ENCODE results near the gene ROR1.

The ROR1 gene

DNA sequence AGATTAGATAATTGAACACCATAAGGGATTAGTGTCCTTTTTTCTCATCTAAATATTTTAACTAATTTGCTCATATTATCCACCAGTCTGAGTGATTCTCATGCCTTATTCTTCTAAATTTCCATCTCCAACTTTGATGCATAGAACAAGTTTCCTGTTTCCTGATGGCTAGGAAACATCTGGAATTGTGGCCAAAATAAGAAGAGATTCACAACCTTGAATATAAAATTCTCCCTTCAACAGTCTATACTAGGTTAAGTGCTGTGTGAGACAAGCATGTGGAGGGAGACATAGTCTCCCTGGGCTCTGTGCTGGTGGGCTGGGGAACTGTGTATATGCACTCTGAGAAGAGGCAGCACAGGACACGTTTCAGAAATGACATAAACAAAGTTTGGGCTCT, 21.6 kb upstream of the ROR1 start:
- H3K4me1 ChIP-seq (ENCODE audit: control insufficient read depth, insufficient read depth, low read length), result no peaks in the 10 kb centered on the region
- no peak overlapping the region for H3K27ac ChIP-seq (ENCODE audit: extremely low read depth, low read depth, low read length)
- CTCF ChIA-PET, result interaction anchor here (0.7 kb wide), 1 partner anchor 277 kb away, joined by 3 read pairs; no protein-coding TSS in a partner anchor
- no peaks in the 10 kb centered on the region for H3K36me3 ChIP-seq (ENCODE audit: control insufficient read depth in 2 of 2, insufficient read depth in 1 of 2, low read length in 2 of 2)
- no peaks in the 10 kb centered on the region for H3K9me3 ChIP-seq (ENCODE audit: control insufficient read depth, insufficient read depth, low read depth, low read length)
- H3K4me3 ChIP-seq (ENCODE audit: low read depth, low read length), result no peak overlapping the region
- TF ChIP-seq, protein P1, sequence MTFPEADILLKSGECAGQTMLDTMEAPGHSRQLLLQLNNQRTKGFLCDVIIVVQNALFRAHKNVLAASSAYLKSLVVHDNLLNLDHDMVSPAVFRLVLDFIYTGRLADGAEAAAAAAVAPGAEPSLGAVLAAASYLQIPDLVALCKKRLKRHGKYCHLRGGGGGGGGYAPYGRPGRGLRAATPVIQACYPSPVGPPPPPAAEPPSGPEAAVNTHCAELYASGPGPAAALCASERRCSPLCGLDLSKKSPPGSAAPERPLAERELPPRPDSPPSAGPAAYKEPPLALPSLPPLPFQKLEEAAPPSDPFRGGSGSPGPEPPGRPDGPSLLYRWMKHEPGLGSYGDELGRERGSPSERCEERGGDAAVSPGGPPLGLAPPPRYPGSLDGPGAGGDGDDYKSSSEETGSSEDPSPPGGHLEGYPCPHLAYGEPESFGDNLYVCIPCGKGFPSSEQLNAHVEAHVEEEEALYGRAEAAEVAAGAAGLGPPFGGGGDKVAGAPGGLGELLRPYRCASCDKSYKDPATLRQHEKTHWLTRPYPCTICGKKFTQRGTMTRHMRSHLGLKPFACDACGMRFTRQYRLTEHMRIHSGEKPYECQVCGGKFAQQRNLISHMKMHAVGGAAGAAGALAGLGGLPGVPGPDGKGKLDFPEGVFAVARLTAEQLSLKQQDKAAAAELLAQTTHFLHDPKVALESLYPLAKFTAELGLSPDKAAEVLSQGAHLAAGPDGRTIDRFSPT (tag by site-specific recombination; IDR thresholded peaks at IDR 0.05), result no peak
- POLR2A ChIA-PET, result no interaction called here

DNA sequence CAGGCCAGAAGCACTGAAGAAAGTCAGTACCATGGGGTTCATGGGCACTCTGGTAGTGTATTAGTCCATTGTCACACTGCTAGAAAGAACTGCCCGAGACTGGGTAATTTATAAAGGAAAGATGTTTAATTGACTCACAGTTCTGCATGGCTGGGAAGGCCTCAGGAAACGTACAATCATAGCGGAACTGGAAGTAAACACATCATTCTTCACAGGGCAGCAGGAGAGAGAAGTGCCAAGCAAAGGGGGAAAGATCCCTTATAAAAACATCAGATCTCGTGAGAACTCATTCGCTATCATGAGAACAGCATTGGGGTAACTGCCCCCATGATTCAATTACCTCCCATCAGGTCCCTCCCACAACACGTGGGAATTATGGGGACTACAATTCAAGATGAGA, 20.2 kb upstream of the ROR1 start:
- ChIA-PET CTCF (no interaction called here), POLR2A (no interaction called here)
- no peaks in the 10 kb centered on the region for H3K9me3 ChIP-seq (ENCODE audit: control insufficient read depth, insufficient read depth, low read depth, low read length)

DNA sequence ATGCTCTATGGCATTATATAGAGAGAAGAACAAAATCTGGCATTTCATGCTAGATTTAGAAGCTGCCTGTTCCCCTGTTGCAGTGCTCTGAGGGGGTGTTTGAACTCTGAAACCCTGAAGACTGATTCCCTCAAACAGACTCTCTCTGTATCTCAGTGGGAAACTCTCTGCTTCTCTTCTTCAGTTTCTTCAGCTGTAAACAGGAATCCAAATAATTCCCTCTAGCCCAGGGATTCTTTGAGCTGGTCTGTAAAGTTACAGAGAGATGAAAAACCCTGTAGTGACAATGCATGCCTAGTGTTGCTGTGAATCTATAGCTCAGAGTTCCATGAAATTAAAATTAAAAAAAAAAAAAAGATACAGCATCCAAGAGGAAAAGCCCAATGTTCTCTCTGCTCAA, 17.0 kb upstream of the ROR1 start:
- no peaks in the 10 kb centered on the region for H3K9me3 ChIP-seq (ENCODE audit: control insufficient read depth, insufficient read depth, low read depth, low read length)
- no peaks in the 10 kb centered on the region for H3K36me3 ChIP-seq (ENCODE audit: control insufficient read depth in 2 of 2, insufficient read depth in 1 of 2, low read length in 2 of 2)
- ChIA-PET POLR2A (interaction anchor here (1.1 kb wide), 1 partner anchor 14 kb away, joined by 3 read pairs; no protein-coding TSS in a partner anchor), CTCF (interaction anchor here (0.6 to 1.5 kb wide), 4 partner anchors 9 to 162 kb away, joined by 3 to 7 read pairs (median 3); partner anchors contain the start of gene ROR1)
- no peak overlapping the region for H3K27ac ChIP-seq (ENCODE audit: extremely low read depth, low read depth, low read length)
- H3K4me1 ChIP-seq (ENCODE audit: control insufficient read depth, insufficient read depth, low read length), result peaks cover 8% of the 10 kb centered on the region; the same call in 1 of the 2 replicates
- TF ChIP-seq ZFP41 (tag by site-specific recombination; IDR thresholded peaks at IDR 0.05; ENCODE audit: borderline replicate concordance) (no peak), ZNF768 (tag by site-specific recombination; IDR thresholded peaks at IDR 0.05) (no peak), ZNF37A (tag by site-specific recombination; IDR thresholded peaks at IDR 0.05) (no peak), HOXC10 (CRISPR knock-in tag; IDR thresholded peaks at IDR 0.05) (no peak), ZNF426 (tag by site-specific recombination; IDR thresholded peaks at IDR 0.05) (no peak), ZNF510 (tag by site-specific recombination; IDR thresholded peaks at IDR 0.05; ENCODE audit: insufficient replicate concordance) (no peak), ZNF394 (tag by site-specific recombination; IDR thresholded peaks at IDR 0.05; ENCODE audit: borderline replicate concordance) (no peak)
- TF ChIP-seq, protein P2, sequence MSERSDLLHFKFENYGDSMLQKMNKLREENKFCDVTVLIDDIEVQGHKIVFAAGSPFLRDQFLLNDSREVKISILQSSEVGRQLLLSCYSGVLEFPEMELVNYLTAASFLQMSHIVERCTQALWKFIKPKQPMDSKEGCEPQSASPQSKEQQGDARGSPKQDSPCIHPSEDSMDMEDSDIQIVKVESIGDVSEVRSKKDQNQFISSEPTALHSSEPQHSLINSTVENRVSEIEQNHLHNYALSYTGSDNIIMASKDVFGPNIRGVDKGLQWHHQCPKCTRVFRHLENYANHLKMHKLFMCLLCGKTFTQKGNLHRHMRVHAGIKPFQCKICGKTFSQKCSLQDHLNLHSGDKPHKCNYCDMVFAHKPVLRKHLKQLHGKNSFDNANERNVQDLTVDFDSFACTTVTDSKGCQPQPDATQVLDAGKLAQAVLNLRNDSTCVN (tag by site-specific recombination; optimal IDR thresholded peaks at IDR 0.05), result no peak
- H3K4me3 ChIP-seq (ENCODE audit: low read depth, low read length), result no peak overlapping the region

More for the DNA sequence above, 20.2 kb upstream of the ROR1 start:
- Histone ChIP-seq H3K27ac (ENCODE audit: extremely low read depth, low read depth, low read length) (no peak overlapping the region), H3K36me3 (ENCODE audit: control insufficient read depth in 2 of 2, insufficient read depth in 1 of 2, low read length in 2 of 2) (no peaks in the 10 kb centered on the region), H3K4me3 (ENCODE audit: low read depth, low read length) (no peak overlapping the region), H3K4me1 (ENCODE audit: control insufficient read depth, insufficient read depth, low read length) (0 out of 2 replicates have a peak, but pooled peaks cover 2% of the 10 kb centered on the region)
- TF ChIP-seq ZNF560 (tag by site-specific recombination; IDR thresholded peaks at IDR 0.05; ENCODE audit: borderline replicate concordance) (no peak), ZNF121 (tag by site-specific recombination; IDR thresholded peaks at IDR 0.05) (no peak), KLF7 (tag by site-specific recombination; IDR thresholded peaks at IDR 0.05; ENCODE audit: borderline replicate concordance) (no peak), SP2 (tag by site-specific recombination; IDR thresholded peaks at IDR 0.05) (no peak)
- TF ChIP-seq, protein P3, sequence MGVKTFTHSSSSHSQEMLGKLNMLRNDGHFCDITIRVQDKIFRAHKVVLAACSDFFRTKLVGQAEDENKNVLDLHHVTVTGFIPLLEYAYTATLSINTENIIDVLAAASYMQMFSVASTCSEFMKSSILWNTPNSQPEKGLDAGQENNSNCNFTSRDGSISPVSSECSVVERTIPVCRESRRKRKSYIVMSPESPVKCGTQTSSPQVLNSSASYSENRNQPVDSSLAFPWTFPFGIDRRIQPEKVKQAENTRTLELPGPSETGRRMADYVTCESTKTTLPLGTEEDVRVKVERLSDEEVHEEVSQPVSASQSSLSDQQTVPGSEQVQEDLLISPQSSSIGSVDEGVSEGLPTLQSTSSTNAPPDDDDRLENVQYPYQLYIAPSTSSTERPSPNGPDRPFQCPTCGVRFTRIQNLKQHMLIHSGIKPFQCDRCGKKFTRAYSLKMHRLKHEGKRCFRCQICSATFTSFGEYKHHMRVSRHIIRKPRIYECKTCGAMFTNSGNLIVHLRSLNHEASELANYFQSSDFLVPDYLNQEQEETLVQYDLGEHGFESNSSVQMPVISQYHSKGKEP (tag by site-specific recombination; IDR thresholded peaks at IDR 0.05), result no peak
- TF ChIP-seq, protein P4, sequence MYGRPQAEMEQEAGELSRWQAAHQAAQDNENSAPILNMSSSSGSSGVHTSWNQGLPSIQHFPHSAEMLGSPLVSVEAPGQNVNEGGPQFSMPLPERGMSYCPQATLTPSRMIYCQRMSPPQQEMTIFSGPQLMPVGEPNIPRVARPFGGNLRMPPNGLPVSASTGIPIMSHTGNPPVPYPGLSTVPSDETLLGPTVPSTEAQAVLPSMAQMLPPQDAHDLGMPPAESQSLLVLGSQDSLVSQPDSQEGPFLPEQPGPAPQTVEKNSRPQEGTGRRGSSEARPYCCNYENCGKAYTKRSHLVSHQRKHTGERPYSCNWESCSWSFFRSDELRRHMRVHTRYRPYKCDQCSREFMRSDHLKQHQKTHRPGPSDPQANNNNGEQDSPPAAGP (tag by site-specific recombination; IDR thresholded peaks at IDR 0.05), result no peak

Data from HEK293 (cell line).